ENCODE data around the gene SMURF2. TPM values are rescaled to one million over a fixed set of nuclear protein-coding genes. Genes with fewer than 3 reads are reported as not detected.

Gene SMURF2
- total RNA-seq, 1 donor from 2014 or later, result 33.3 TPM

GRCh38 chr17:64648234-64648633 lies 13.9 kb downstream of the SMURF2 start:
- no peak for DNase-seq
- H3K27ac Mint-ChIP-seq (ENCODE audit: unreplicated experiment), result no peak overlapping the region
- no peaks in the 10 kb centered on the region for H3K27me3 Mint-ChIP-seq (ENCODE audit: unreplicated experiment)
- no peaks in the 10 kb centered on the region for H3K36me3 Mint-ChIP-seq (ENCODE audit: unreplicated experiment)
- no peak overlapping the region for H3K4me3 Mint-ChIP-seq (ENCODE audit: unreplicated experiment)
- TF ChIP-seq CTCF (IDR thresholded peaks at IDR 0.05; ENCODE audit: partially characterized antibody, unreplicated experiment), result no peak
- H3K4me1 Mint-ChIP-seq (ENCODE audit: low read depth, unreplicated experiment), result no peaks in the 10 kb centered on the region
- H3K9me3 Mint-ChIP-seq (ENCODE audit: unreplicated experiment), result no peaks in the 10 kb centered on the region

DNA sequence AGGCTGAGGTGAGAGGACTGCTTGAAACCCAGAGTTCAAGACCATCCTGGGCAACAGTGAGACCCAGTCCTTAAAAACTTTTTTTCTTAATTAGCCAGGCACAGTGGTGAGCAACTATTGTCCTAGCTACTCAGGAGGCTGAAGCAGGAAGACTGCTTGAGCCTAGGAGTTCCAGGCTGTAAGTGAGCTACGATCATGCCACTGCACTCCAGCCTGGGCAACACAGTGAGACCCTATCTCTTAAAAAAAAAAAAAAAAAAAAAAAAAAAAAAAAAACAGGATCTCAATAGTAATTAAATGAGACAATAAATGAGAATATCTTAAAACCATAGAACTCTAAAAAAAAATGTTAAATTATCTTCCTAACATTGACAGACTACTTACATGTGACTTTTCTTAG lies 14.3 kb downstream of the SMURF2 start:
- Mint-ChIP-seq H3K9me3 (ENCODE audit: unreplicated experiment) (no peaks in the 10 kb centered on the region), H3K27me3 (ENCODE audit: unreplicated experiment) (no peaks in the 10 kb centered on the region), H3K27ac (ENCODE audit: unreplicated experiment) (no peak overlapping the region), H3K36me3 (ENCODE audit: unreplicated experiment) (no peaks in the 10 kb centered on the region), H3K4me3 (ENCODE audit: unreplicated experiment) (no peak overlapping the region), H3K4me1 (ENCODE audit: low read depth, unreplicated experiment) (no peaks in the 10 kb centered on the region)
- TF ChIP-seq CTCF (IDR thresholded peaks at IDR 0.05; ENCODE audit: partially characterized antibody, unreplicated experiment), result no peak
- no peak for DNase-seq

DNA sequence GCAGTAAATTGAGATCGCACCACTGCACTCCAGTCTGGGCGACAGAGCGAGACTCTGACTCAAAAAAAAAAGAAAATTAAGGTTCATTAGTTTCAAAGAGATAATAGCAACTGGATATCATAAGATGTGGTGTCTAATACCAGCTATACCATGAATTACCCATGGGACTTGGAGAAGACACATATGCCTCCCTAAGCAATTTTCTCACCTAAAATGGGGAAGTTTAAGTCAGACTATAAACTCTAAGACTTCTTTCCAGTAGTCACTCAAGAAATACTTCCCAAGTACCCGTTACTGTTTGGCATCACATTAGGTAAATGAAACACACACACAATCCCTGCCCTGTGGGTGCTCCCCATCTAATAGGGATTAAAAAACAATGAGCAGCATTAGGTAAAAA lies 22.6 kb downstream of the SMURF2 start:
- Mint-ChIP-seq H3K9me3 (ENCODE audit: unreplicated experiment) (no peaks in the 10 kb centered on the region), H3K4me3 (ENCODE audit: unreplicated experiment) (no peak overlapping the region), H3K27ac (ENCODE audit: unreplicated experiment) (no peak overlapping the region), H3K36me3 (ENCODE audit: unreplicated experiment) (no peaks in the 10 kb centered on the region), H3K4me1 (ENCODE audit: low read depth, unreplicated experiment) (peaks cover 2% of the 10 kb centered on the region), H3K27me3 (ENCODE audit: unreplicated experiment) (no peaks in the 10 kb centered on the region)
- DNase-seq, result no peak
- TF ChIP-seq CTCF (IDR thresholded peaks at IDR 0.05; ENCODE audit: partially characterized antibody, unreplicated experiment), result no peak

DNA sequence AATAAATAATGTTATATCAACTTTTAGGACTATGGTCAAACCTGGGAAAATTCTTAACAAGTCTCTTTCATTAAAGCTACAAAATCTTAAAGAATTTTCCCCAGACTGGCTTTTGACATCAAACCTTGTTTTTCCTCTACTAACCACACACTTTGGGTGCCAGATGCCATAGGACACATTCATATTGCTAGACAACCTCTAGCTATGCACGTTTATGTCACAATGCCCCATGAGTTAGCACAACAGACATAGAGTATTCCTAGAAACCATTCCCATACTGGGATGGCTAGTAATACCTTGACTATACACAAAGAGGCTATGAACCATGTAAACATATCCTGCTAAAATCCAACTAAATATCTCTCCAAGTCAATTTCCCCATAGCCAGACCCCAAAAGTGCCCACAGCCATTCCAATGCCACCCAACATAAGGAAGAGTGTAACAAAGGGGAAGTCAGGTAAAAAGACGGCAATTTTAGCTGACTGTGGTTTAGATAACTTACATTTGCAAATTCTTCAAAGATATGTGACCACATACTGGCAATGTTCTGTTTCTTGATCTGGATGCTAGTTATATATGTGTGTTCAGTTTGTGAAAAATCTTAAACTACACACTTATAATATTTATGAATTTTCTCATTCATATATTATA lies 23.4 kb downstream of the SMURF2 start:
- peaks cover 2% of the 10 kb centered on the region for H3K4me1 Mint-ChIP-seq (ENCODE audit: low read depth, unreplicated experiment)
- no peak overlapping the region for H3K27ac Mint-ChIP-seq (ENCODE audit: unreplicated experiment)

More for the DNA sequence above, 23.4 kb downstream of the SMURF2 start:
- Mint-ChIP-seq H3K4me3 (ENCODE audit: unreplicated experiment) (no peak overlapping the region), H3K27me3 (ENCODE audit: unreplicated experiment) (no peaks in the 10 kb centered on the region), H3K9me3 (ENCODE audit: unreplicated experiment) (no peaks in the 10 kb centered on the region), H3K36me3 (ENCODE audit: unreplicated experiment) (no peaks in the 10 kb centered on the region)
- DNase-seq, result no peak
- TF ChIP-seq CTCF (IDR thresholded peaks at IDR 0.05; ENCODE audit: partially characterized antibody, unreplicated experiment), result no peak
